HepG2 (cell line): ENCODE results near the gene DGAT2. TPM values are rescaled to one million over a fixed set of nuclear protein-coding genes. Genes with fewer than 3 reads are reported as not detected.

Source experiments
- PHB2 ChIP-seq: fragments of 450-650 bp; IDR thresholded peaks from 2 replicates; pipeline ENCODE4 v1.6.1; 2018; ENCODE audit not compliant: partially characterized antibody
- RELA ChIP-seq: sonication (generic); formaldehyde crosslinking; IDR thresholded peaks from 2 replicates; pipeline ENCODE4 v1.4.0; 2020; ENCODE audit warnings: missing genetic modification reagents
- SSRP1 ChIP-seq: IDR thresholded peaks from 2 replicates; pipeline ENCODE4 v1.6.1; 2016; ENCODE audit warnings: control low read depth
- TEAD3 ChIP-seq: optimal IDR thresholded peaks from 2 replicates; pipeline ENCODE3; 2016; ENCODE audit warnings: borderline replicate concordance
- ZFP82 ChIP-seq: sonication (generic); formaldehyde crosslinking; IDR thresholded peaks from 2 replicates; pipeline ENCODE4 v1.5.1; 2020; ENCODE audit warnings: mild to moderate bottlenecking, missing genetic modification reagents, borderline replicate concordance
- ZNF484 ChIP-seq: sonication (generic); formaldehyde crosslinking; IDR thresholded peaks from 2 replicates; pipeline ENCODE4 v1.5.1; 2020; ENCODE audit warnings: mild to moderate bottlenecking, low read depth, missing genetic modification reagents, borderline replicate concordance
- ZNF652 ChIP-seq: IDR thresholded peaks from 2 replicates; pipeline ENCODE4 v1.6.1; 2016; ENCODE audit warnings: low read depth, borderline replicate concordance
- ZNF816 ChIP-seq: sonication (generic); formaldehyde crosslinking; IDR thresholded peaks from 2 replicates; pipeline ENCODE4 v1.8.0; 2022; ENCODE audit warnings: missing genetic modification reagents, mild to moderate bottlenecking, borderline replicate concordance
- ZSCAN30 ChIP-seq: sonication (generic); formaldehyde crosslinking; IDR thresholded peaks from 2 replicates; pipeline ENCODE4 v1.5.0; 2020; ENCODE audit warnings: mild to moderate bottlenecking, missing genetic modification reagents
- polyA plus RNA-seq, 8 experiments: library from polyadenylated mRNA; depleted of rRNA in 3 of 8; stranded (reverse) in 7 of 8; unstranded in 1 of 8; fragments of >200 nt; fragmentation: Illumina TruSeq in 4 of 8; extraction: Trizol in 4 of 8; gene quantifications; 2 replicates each; pipeline versions ENCODE4 v1.2.1 to v1.2.3, GENCODE V29; 2011 to 2016; ENCODE audit warnings: low read depth in 4 of 8, missing spikeins in 1 of 8, mixed read lengths in 1 of 8; ENCODE audit not compliant: insufficient read depth in 1 of 8
- total RNA-seq, 5 experiments: library from RNA; depleted of rRNA; stranded (reverse); fragments of >200 nt; fragmentation: Illumina TruSeq; extraction: Trizol; gene quantifications; 2 replicates each; pipeline ENCODE4 v1.2.3, GENCODE V29; 2016; ENCODE audit warnings: low read depth in 1 of 5
- TF ChIP-seq, protein P1 (sequence below): sonication (generic); formaldehyde crosslinking; IDR thresholded peaks from 2 replicates; pipeline ENCODE4 v1.5.0; 2020; ENCODE audit warnings: missing genetic modification reagents, mild to moderate bottlenecking, borderline replicate concordance
- TF ChIP-seq, protein P2 (sequence below): IDR thresholded peaks from 2 replicates; pipeline ENCODE4 v1.6.1; 2016; ENCODE audit warnings: missing biosample characterization, missing genetic modification reagents, low read depth
- TF ChIP-seq, protein P3 (sequence below): sonication (generic); formaldehyde crosslinking; IDR thresholded peaks from 2 replicates; pipeline ENCODE4 v1.8.0; 2022; ENCODE audit warnings: mild to moderate bottlenecking, missing genetic modification reagents
- TF ChIP-seq, protein P4 (sequence below): sonication (generic); formaldehyde crosslinking; IDR thresholded peaks from 2 replicates; pipeline ENCODE4 v1.4.0; 2020; ENCODE audit warnings: missing genetic modification reagents
- TF ChIP-seq, protein P5 (sequence below): sonication (generic); formaldehyde crosslinking; IDR thresholded peaks from 2 replicates; pipeline ENCODE4 v1.4.0; 2020; ENCODE audit warnings: mild to moderate bottlenecking, missing genetic modification reagents, borderline replicate concordance
- TF ChIP-seq, protein P6 (sequence below): sonication (generic); formaldehyde crosslinking; IDR thresholded peaks from 2 replicates; pipeline ENCODE4 v1.4.0; 2020; ENCODE audit warnings: missing genetic modification reagents, borderline replicate concordance

Gene DGAT2
- total and polyA plus RNA-seq, 2 of the 13 experiments (the other 11 are each of a cell fraction or from before 2014, with no cell fraction given), result 39.0 to 65.6 TPM

DNA sequence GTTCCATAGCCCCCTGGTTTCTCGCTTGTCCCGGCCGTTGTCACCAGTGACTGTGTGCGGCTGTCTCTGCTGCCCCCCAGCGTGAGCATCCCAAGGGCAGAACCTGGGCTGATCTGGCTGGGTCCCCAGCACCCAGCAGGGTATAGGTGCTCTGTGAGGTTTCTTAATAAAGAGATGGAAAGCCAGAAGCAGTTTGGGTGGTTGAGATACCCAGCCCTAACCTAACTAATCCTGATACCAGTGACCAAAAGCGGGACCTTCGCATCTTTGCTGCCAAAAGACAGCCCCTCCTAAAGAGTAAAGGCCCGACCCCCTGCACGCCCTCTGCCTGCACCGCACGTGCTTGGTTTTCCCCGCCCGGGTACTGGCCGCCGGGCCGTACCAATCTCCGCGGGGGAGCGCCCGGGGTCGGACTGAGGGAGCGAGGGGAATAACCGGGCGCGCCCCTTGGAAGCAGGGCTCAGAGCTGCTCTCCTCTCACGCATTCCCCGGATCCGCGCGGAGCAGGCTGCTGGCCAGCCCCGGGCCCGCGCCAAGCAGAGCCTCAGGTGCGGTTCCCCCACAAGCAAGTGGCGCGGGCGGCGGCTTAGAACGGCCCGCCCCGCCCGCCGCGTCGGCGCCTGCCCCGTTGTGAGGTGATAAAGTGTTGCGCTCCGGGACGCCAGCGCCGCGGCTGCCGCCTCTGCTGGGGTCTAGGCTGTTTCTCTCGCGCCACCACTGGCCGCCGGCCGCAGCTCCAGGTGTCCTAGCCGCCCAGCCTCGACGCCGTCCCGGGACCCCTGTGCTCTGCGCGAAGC is at the start of gene DGAT2 (continued):
- TF ChIP-seq RELA (CRISPR knock-in tag) (peak; percentile 35; the same call in 1 of the 2 replicates), ZSCAN30 (CRISPR knock-in tag) (no peak), ZNF816 (CRISPR knock-in tag) (peak; percentile 87), SSRP1 (CRISPR knock-in tag) (no peak), TEAD3 (CRISPR knock-in tag) (peak; percentile 42), ZNF484 (CRISPR knock-in tag) (no peak), ZFP82 (CRISPR knock-in tag) (no peak), ZNF652 (CRISPR knock-in tag) (no peak), PHB2 (no peak)
- TF ChIP-seq, protein P1, sequence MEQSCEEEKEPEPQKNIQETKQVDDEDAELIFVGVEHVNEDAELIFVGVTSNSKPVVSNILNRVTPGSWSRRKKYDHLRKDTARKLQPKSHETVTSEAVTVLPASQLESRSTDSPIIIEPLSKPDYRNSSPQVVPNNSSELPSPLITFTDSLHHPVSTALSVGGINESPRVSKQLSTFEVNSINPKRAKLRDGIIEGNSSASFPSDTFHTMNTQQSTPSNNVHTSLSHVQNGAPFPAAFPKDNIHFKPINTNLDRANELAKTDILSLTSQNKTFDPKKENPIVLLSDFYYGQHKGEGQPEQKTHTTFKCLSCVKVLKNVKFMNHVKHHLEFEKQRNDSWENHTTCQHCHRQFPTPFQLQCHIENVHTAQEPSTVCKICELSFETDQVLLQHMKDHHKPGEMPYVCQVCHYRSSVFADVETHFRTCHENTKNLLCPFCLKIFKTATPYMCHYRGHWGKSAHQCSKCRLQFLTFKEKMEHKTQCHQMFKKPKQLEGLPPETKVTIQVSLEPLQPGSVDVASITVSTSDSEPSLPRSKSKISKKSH (CRISPR knock-in tag), result peak; percentile 87; the same call in 1 of the 2 replicates
- TF ChIP-seq, protein P2, sequence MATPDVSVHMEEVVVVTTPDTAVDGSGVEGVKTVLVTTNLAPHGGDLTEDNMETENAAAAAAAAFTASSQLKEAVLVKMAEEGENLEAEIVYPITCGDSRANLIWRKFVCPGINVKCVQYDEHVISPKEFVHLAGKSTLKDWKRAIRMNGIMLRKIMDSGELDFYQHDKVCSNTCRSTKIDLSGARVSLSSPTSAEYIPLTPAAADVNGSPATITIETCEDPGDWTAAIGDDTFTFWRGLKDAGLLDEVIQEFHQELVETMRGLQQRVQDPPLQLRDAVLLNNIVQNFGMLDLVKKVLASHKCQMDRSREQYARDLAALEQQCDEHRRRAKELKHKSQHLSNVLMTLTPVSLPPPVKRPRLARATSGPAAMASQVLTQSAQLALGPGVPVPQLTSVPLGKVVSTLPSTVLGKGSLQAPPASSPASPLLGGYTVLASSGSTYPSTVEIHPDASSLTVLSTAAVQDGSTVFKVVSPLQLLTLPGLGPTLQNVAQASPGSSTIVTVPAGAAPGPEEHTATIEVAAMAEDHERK (CRISPR knock-in tag), result 0 out of 2 replicates have a peak, but pooled peaks have one; percentile 26
- TF ChIP-seq, protein P3, sequence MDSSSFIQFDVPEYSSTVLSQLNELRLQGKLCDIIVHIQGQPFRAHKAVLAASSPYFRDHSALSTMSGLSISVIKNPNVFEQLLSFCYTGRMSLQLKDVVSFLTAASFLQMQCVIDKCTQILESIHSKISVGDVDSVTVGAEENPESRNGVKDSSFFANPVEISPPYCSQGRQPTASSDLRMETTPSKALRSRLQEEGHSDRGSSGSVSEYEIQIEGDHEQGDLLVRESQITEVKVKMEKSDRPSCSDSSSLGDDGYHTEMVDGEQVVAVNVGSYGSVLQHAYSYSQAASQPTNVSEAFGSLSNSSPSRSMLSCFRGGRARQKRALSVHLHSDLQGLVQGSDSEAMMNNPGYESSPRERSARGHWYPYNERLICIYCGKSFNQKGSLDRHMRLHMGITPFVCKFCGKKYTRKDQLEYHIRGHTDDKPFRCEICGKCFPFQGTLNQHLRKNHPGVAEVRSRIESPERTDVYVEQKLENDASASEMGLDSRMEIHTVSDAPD (CRISPR knock-in tag), result peak; percentile 90
- TF ChIP-seq, protein P4, sequence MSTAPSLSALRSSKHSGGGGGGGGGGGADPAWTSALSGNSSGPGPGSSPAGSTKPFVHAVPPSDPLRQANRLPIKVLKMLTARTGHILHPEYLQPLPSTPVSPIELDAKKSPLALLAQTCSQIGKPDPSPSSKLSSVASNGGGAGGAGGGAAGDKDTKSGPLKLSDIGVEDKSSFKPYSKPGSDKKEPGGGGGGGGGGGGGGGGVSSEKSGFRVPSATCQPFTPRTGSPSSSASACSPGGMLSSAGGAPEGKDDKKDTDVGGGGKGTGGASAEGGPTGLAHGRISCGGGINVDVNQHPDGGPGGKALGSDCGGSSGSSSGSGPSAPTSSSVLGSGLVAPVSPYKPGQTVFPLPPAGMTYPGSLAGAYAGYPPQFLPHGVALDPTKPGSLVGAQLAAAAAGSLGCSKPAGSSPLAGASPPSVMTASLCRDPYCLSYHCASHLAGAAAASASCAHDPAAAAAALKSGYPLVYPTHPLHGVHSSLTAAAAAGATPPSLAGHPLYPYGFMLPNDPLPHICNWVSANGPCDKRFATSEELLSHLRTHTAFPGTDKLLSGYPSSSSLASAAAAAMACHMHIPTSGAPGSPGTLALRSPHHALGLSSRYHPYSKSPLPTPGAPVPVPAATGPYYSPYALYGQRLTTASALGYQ (CRISPR knock-in tag), result peak; percentile 76; the same call in 1 of the 2 replicates
- TF ChIP-seq, protein P5, sequence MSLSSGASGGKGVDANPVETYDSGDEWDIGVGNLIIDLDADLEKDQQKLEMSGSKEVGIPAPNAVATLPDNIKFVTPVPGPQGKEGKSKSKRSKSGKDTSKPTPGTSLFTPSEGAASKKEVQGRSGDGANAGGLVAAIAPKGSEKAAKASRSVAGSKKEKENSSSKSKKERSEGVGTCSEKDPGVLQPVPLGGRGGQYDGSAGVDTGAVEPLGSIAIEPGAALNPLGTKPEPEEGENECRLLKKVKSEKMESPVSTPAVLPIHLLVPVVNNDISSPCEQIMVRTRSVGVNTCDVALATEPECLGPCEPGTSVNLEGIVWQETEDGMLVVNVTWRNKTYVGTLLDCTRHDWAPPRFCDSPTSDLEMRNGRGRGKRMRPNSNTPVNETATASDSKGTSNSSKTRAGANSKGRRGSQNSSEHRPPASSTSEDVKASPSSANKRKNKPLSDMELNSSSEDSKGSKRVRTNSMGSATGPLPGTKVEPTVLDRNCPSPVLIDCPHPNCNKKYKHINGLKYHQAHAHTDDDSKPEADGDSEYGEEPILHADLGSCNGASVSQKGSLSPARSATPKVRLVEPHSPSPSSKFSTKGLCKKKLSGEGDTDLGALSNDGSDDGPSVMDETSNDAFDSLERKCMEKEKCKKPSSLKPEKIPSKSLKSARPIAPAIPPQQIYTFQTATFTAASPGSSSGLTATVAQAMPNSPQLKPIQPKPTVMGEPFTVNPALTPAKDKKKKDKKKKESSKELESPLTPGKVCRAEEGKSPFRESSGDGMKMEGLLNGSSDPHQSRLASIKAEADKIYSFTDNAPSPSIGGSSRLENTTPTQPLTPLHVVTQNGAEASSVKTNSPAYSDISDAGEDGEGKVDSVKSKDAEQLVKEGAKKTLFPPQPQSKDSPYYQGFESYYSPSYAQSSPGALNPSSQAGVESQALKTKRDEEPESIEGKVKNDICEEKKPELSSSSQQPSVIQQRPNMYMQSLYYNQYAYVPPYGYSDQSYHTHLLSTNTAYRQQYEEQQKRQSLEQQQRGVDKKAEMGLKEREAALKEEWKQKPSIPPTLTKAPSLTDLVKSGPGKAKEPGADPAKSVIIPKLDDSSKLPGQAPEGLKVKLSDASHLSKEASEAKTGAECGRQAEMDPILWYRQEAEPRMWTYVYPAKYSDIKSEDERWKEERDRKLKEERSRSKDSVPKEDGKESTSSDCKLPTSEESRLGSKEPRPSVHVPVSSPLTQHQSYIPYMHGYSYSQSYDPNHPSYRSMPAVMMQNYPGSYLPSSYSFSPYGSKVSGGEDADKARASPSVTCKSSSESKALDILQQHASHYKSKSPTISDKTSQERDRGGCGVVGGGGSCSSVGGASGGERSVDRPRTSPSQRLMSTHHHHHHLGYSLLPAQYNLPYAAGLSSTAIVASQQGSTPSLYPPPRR (CRISPR knock-in tag), result peak; percentile 43
- TF ChIP-seq, protein P6, sequence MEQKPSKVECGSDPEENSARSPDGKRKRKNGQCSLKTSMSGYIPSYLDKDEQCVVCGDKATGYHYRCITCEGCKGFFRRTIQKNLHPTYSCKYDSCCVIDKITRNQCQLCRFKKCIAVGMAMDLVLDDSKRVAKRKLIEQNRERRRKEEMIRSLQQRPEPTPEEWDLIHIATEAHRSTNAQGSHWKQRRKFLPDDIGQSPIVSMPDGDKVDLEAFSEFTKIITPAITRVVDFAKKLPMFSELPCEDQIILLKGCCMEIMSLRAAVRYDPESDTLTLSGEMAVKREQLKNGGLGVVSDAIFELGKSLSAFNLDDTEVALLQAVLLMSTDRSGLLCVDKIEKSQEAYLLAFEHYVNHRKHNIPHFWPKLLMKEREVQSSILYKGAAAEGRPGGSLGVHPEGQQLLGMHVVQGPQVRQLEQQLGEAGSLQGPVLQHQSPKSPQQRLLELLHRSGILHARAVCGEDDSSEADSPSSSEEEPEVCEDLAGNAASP (CRISPR knock-in tag), result no peak
